MM.1S (cell line): ENCODE results near the gene AHCTF1.
"Not testable (repeated sequence)": the region's sequence is repeated elsewhere in the genome, so short reads cannot be mapped to it uniquely, and the experiment has no call there.

ENCODE experiments used
- DNase-seq: peaks from one replicate; pipeline ENCODE4 v3.0.0-alpha.2; 2015
- H2AFZ ChIP-seq: fragments of 300-600 bp; sonication (generic); 2 replicates; pipeline ENCODE4 v1.6.0; 2016; ENCODE audit warnings: antibody characterized with exemption, low read length
- H3F3A ChIP-seq: fragments of 300-600 bp; sonication (generic); 2 replicates; pipeline ENCODE4 v1.6.1; 2016; ENCODE audit warnings: mild to moderate bottlenecking, antibody characterized with exemption, low read length, moderate library complexity, mixed read lengths; ENCODE audit not compliant: insufficient read depth
- H3K27ac ChIP-seq: fragments of 300-600 bp; sonication (generic); 2 replicates; pipeline ENCODE4 v1.5.1; 2016; ENCODE audit warnings: mild to moderate bottlenecking, low read length
- H3K27me3 ChIP-seq: fragments of 300-600 bp; sonication (generic); replicated peaks from 2 replicates; pipeline ENCODE4 v1.6.0; 2016; ENCODE audit warnings: low read length; ENCODE audit not compliant: insufficient read depth
- H3K36me3 ChIP-seq: fragments of 300-600 bp; sonication (generic); replicated peaks from 2 replicates; pipeline ENCODE4 v1.6.1; 2016; ENCODE audit warnings: mild to moderate bottlenecking, low read length, mixed read lengths; ENCODE audit not compliant: insufficient read depth
- H3K4me1 ChIP-seq: fragments of 300-600 bp; sonication (generic); 2 replicates; pipeline ENCODE4 v1.6.1; 2016; ENCODE audit warnings: low read length, mixed read lengths
- H3K4me2 ChIP-seq: fragments of 300-600 bp; sonication (generic); 2 replicates; pipeline ENCODE4 v1.6.0; 2016; ENCODE audit warnings: low read depth, low read length
- H3K4me3 ChIP-seq: fragments of 300-600 bp; sonication (generic); 2 replicates; pipeline ENCODE4 v1.5.1; 2016; ENCODE audit warnings: low read length, mixed read lengths
- H3K79me2 ChIP-seq: fragments of 300-600 bp; sonication (generic); 2 replicates; pipeline ENCODE4 v1.6.1; 2016; ENCODE audit warnings: mixed run types, low read length, mixed read lengths
- H3K9ac ChIP-seq: fragments of 300-600 bp; sonication (generic); 2 replicates; pipeline ENCODE4 v1.6.1; 2016; ENCODE audit warnings: low read length, mixed read lengths
- H3K9me2 ChIP-seq: fragments of 300-600 bp; sonication (generic); replicated peaks from 2 replicates; pipeline ENCODE4 v1.6.1; 2016; ENCODE audit warnings: mild to moderate bottlenecking, low read length, mixed read lengths; ENCODE audit not compliant: insufficient read depth
- H3K9me3 ChIP-seq: fragments of 300-600 bp; sonication (generic); replicated peaks from 2 replicates; pipeline ENCODE4 v1.6.1; 2016; ENCODE audit warnings: mild to moderate bottlenecking, low read length, mixed read lengths; ENCODE audit not compliant: insufficient read depth
- H4K20me1 ChIP-seq: fragments of 300-600 bp; sonication (generic); 2 replicates; pipeline ENCODE4 v1.6.1; 2016; ENCODE audit warnings: mild to moderate bottlenecking, low read length, moderate library complexity, mixed read lengths; ENCODE audit not compliant: insufficient read depth
- CTCF ChIP-seq: fragments of 300-600 bp; sonication (generic); IDR thresholded peaks from 2 replicates; pipeline ENCODE4 v1.5.1; 2016; ENCODE audit warnings: antibody characterized with exemption, low read length, mixed read lengths
- EZH2 ChIP-seq: fragments of 300-600 bp; sonication (generic); optimal IDR thresholded peaks from 2 replicates; pipeline ENCODE3; 2017; ENCODE audit warnings: low read depth, mild to moderate bottlenecking, antibody characterized with exemption, low read length, mixed read lengths
- EZH2phosphoT487 ChIP-seq: fragments of 300-600 bp; sonication (generic); IDR thresholded peaks from 2 replicates; pipeline ENCODE4 v1.6.1; 2018; ENCODE audit warnings: antibody characterized with exemption, low read length

AHCTF1 gene

DNA sequence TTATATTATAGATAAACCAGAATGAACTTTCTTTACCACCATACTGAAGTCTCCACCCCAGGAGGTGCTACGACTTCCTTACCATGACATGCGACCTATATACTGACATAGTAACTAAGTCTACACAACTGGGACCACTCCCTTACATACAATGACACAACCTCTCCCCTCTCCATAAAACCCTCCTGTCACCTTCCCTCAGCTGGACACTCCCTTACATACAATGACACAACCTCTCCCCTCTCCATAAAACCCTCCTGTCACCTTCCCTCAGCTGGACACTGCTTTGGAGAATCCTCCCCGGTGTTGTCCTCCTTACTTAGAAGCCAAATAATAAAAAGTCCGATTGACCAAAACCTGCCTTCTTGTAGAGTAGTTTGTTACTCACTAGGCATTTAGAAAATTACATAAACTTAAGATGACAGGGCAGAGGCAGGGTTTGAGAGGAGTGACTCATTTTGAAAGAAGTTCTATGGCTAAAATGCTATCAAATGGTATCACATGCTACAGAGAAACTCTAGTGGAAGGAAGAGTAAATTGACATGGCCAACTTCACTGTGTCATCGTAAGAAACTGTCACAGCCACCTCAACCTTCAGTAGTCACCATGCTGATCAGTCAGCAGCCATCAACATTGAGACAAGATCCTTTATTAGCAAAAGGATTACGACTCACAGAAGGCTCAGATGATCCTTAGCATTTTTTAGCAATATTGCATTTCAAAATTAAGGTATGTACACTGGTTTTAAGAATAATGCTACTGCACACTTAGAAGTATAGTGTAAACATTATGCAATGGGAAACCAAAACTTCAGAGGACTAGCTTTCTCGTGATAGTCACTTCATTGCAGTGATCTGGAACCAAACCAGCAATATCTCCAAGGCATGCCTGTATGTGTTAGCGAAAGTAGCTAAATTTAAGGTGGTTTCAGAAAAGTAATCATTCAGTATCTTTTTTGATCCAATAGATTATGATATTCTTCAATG, 56.4 kb downstream of the AHCTF1 start:
- H3K4me3 ChIP-seq: no peak overlapping the region
- no peak overlapping the region for H2AFZ ChIP-seq
- H3K4me1 ChIP-seq: no peaks in the 10 kb centered on the region
- no peaks in the 10 kb centered on the region for H3K9me3 ChIP-seq
- no peak overlapping the region for H3K27ac ChIP-seq
- H3K79me2 ChIP-seq: peaks cover 37% of the 10 kb centered on the region
- no peaks in the 10 kb centered on the region for H3K27me3 ChIP-seq
- no peak for TF ChIP-seq EZH2phosphoT487
- no peak for TF ChIP-seq CTCF
- TF ChIP-seq EZH2: no peak
- H4K20me1 ChIP-seq: 0 out of 2 replicates have a peak, but pooled peaks cover 4% of the 10 kb centered on the region
- H3K4me2 ChIP-seq: no peak overlapping the region
- H3K36me3 ChIP-seq: peaks cover 6% of the 10 kb centered on the region
- H3K9ac ChIP-seq: no peak overlapping the region
- H3K9me2 ChIP-seq: no peaks in the 10 kb centered on the region
- no peak for DNase-seq
- no peaks in the 10 kb centered on the region for H3F3A ChIP-seq

- Histone ChIP-seq H3K36me3 (peaks cover 4% of the 10 kb centered on the region; the same call in 1 of the 2 replicates), H2AFZ (no peak overlapping the region), H3K4me1 (no peaks in the 10 kb centered on the region), H3K4me2 (no peak overlapping the region), H3K79me2 (peaks cover 11% of the 10 kb centered on the region), H3K4me3 (no peak overlapping the region), H3K27ac (no peak overlapping the region), H3K9ac (no peak overlapping the region), H3K9me3 (no peaks in the 10 kb centered on the region), H3F3A (no peaks in the 10 kb centered on the region), H3K9me2 (no peaks in the 10 kb centered on the region), H3K27me3 (no peaks in the 10 kb centered on the region), H4K20me1 (0 out of 2 replicates have a peak, but pooled peaks cover under 1% of the 10 kb centered on the region)
- no peak for TF ChIP-seq CTCF
- no peak for TF ChIP-seq EZH2
- no peak for TF ChIP-seq EZH2phosphoT487
- no peak for DNase-seq
These were observed 65.8 kb downstream of the AHCTF1 start for GRCh38 chr1:246865921-246866320.

DNA sequence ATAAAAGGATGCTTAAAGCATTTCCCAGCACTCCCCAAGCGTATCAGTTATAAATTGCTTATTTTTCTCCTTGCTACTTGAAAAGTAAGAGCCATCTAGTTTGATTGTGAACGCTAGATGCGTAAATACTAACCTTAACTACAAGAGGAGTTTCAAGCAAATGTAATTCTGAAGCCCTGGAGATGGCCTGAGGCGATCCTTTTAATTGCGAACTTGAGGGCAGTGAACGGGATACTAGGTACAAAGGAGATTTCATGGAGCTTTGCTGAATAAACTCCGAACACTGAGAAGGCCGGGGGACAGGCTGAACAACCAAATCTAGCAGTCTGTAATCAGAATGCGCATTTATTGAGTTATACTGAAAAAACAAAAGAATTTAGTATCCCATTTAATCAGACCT, 68.0 kb downstream of the AHCTF1 start:
- H3K4me3 ChIP-seq, H4K20me1 ChIP-seq, DNase-seq, H3K79me2 ChIP-seq, H3K9me3 ChIP-seq, H2AFZ ChIP-seq, H3K36me3 ChIP-seq, H3K27ac ChIP-seq, H3K4me1 ChIP-seq, H3K27me3 ChIP-seq, H3K9me2 ChIP-seq, H3K9ac ChIP-seq, H3K4me2 ChIP-seq, H3F3A ChIP-seq: not testable (repeated sequence)

DNA sequence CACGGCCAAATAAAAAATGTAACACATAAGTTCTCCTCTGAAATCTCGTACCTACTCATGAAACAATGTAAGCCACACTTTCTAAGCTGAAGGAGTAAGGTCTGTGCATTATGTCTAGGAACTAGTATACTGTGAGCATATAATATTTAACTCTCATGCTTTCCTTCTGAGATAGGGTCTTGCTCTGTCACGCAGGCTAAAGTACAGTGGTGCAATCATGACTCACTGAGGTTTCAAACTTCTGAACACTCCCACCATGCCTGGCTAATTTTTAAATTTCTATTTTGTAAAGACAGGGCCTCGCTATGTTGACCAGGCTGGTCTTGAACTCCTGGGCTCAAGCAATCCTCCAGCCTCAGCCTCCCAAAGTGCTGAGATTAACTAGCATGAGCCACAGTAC, 71.3 kb downstream of the AHCTF1 start:
- peaks cover 7% of the 10 kb centered on the region; the same call in 1 of the 2 replicates for H3K36me3 ChIP-seq
- TF ChIP-seq EZH2phosphoT487 (no peak), EZH2 (no peak), CTCF (no peak)

More for the DNA sequence above, 71.3 kb downstream of the AHCTF1 start:
- no peak overlapping the region for H3K4me3 ChIP-seq
- H3K4me1 ChIP-seq: no peaks in the 10 kb centered on the region
- H3K4me2 ChIP-seq: no peak overlapping the region
- no peak overlapping the region for H2AFZ ChIP-seq
- DNase-seq: no peak
- no peaks in the 10 kb centered on the region for H3K27me3 ChIP-seq
- H3K9me3 ChIP-seq: no peaks in the 10 kb centered on the region
- H3F3A ChIP-seq: no peaks in the 10 kb centered on the region
- H3K9me2 ChIP-seq: no peaks in the 10 kb centered on the region
- no peaks in the 10 kb centered on the region for H3K79me2 ChIP-seq
- H3K9ac ChIP-seq: no peak overlapping the region
- no peak overlapping the region for H3K27ac ChIP-seq
- H4K20me1 ChIP-seq: no peaks in the 10 kb centered on the region
